ENCODE results near the gene HOXA9.

Gene HOXA9

DNA sequence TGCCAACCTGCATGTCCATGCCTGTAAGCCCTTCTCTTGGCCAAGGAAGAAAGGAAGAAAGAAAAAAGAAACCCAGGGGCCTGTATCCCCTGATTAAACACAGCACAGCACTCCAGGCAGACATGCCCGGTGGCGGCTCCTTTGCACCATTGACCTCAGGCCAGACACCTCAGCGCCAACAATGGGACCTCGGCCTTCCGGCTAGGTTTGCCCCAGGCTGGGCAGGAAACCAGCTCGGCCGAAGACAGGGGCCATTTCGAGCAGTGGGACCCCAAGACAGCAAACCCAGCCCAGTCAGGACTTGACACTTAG is 5.9 kb upstream of the HOXA9 start:
- no peak for DNase-seq (ENCODE audit: low spot score)
- H3K23ac ChIP-seq (ENCODE audit: low read depth, low read length, poor library complexity) = no peak overlapping the region
- no peak overlapping the region for H2AK5ac ChIP-seq (ENCODE audit: low read depth, low read length)
- no peaks in the 10 kb centered on the region for H3K4me1 ChIP-seq (ENCODE audit: control insufficient read depth in 2 of 2, insufficient read depth in 1 of 2, low read depth in 1 of 2, low read length in 2 of 2)
- peaks cover 84 to 99% (median 94%) of the 10 kb centered on the region in 3 experiments for H3K27me3 ChIP-seq (ENCODE audit: control insufficient read depth in 3 of 3, insufficient read depth in 3 of 3, low read depth in 1 of 3, low read length in 3 of 3)
- H3K18ac ChIP-seq (ENCODE audit: low read length) = no peak overlapping the region
- H4K8ac ChIP-seq (ENCODE audit: low read depth, low read length) = no peak overlapping the region
- no peak overlapping the region for H3K4me3 ChIP-seq (ENCODE audit: low read length in 2 of 2)
- no peak overlapping the region for H2BK5ac ChIP-seq (ENCODE audit: low read length)
- H3K4me2 ChIP-seq (ENCODE audit: insufficient read depth, low read length, poor library complexity, severe bottlenecking) = no peak overlapping the region
- no peak overlapping the region for H3K14ac ChIP-seq (ENCODE audit: low read length)
- no peaks in the 10 kb centered on the region for H3K79me1 ChIP-seq (ENCODE audit: low read depth, low read length)
- no peak overlapping the region for H2BK12ac ChIP-seq (ENCODE audit: low read length)
- H3K36me3 ChIP-seq (replicated peaks in 1 of 2; ENCODE audit: control insufficient read depth in 2 of 2, insufficient read depth in 2 of 2, low read length in 2 of 2) = no peaks in the 10 kb centered on the region
- H4K91ac ChIP-seq (ENCODE audit: low read depth, low read length, poor library complexity) = no peak overlapping the region
- no peak overlapping the region for H3K27ac ChIP-seq (replicated peaks; ENCODE audit: low read length)
- WGBS, 2 donors (ENCODE audit: extremely low coverage in 2 of 2, insufficient read length in 2 of 2, insufficient replicate concordance in 1 of 2) = no CpG with 5 or more reads among the region's 8 CpGs
- no peak overlapping the region for H3K4ac ChIP-seq (ENCODE audit: low read length)
- H2BK120ac ChIP-seq (ENCODE audit: low read depth, low read length) = no peak overlapping the region
- H2BK15ac ChIP-seq (ENCODE audit: low read length) = no peak overlapping the region
- H3K9me3 ChIP-seq (replicated peaks in 1 of 2; ENCODE audit: control insufficient read depth in 2 of 2, insufficient read depth in 1 of 2, low read depth in 1 of 2, low read length in 2 of 2) = peaks cover 0 to 14% of the 10 kb centered on the region in 2 donors
- H2AFZ ChIP-seq (ENCODE audit: low read length) = no peak overlapping the region
- no peak overlapping the region for H3K9ac ChIP-seq (ENCODE audit: low read depth, low read length, poor library complexity)

DNA sequence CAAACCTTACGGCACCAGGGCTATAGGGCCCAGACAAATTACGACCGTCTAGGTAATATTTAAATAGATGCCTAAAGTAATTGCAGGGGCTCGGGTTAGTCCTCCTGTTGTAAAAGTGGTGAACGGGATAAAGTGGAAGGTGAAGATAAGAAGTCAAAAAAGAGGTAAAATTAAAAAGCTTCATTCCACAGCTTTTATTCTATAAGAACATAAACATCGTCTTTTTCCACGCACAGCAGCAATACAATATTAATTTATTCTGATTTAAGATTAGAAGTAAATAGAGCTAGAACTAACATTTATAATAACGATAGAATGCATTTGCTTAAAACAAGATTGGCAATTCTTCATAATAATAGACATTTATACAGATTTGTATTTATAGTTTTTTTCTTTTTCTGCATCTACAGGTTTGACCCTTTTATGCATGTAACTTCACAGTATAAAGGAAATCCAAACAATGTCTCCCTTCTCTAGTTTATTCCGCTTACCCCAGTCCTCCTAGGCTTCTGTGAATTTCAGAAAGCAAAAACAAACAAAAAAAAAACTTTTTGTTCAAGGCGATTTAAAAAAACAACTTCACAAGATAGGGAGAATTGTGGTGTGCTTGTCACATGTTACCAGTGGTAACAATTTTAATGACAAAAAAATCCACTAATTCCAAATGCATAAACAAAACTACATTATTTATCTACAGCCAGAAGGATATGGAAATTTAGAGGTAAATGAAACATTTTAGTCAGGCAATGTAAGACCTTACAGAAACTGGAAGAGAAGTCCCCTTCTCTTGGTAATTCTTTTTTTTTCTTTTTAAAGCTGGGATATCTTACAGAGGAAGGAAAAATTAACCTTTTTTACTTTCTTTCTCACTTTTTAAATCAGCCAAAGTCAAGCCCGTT is 5.3 kb upstream of the HOXA9 start:
- H3K79me1 ChIP-seq (ENCODE audit: low read depth, low read length) = no peaks in the 10 kb centered on the region
- no peak overlapping the region for H2AFZ ChIP-seq (ENCODE audit: low read length)
- no peaks in the 10 kb centered on the region for H3K4me1 ChIP-seq (ENCODE audit: control insufficient read depth in 2 of 2, insufficient read depth in 1 of 2, low read depth in 1 of 2, low read length in 2 of 2)
- H3K4me3 ChIP-seq (ENCODE audit: low read length in 2 of 2) = no peak overlapping the region
- H2BK120ac ChIP-seq (ENCODE audit: low read depth, low read length) = no peak overlapping the region
- no CpG with 5 or more reads among the region's 11 CpGs for WGBS, 2 donors (ENCODE audit: extremely low coverage in 2 of 2, insufficient read length in 2 of 2, insufficient replicate concordance in 1 of 2)
- H3K36me3 ChIP-seq (replicated peaks in 1 of 2; ENCODE audit: control insufficient read depth in 2 of 2, insufficient read depth in 2 of 2, low read length in 2 of 2) = no peaks in the 10 kb centered on the region
- H4K91ac ChIP-seq (ENCODE audit: low read depth, low read length, poor library complexity) = no peak overlapping the region
- peaks cover 86 to 99% (median 94%) of the 10 kb centered on the region in 3 experiments for H3K27me3 ChIP-seq (ENCODE audit: control insufficient read depth in 3 of 3, insufficient read depth in 3 of 3, low read depth in 1 of 3, low read length in 3 of 3)
- no peak overlapping the region for H3K18ac ChIP-seq (ENCODE audit: low read length)
- H3K9ac ChIP-seq (ENCODE audit: low read depth, low read length, poor library complexity) = no peak overlapping the region
- no peak overlapping the region for H3K4ac ChIP-seq (ENCODE audit: low read length)
- no peak overlapping the region for H2BK5ac ChIP-seq (ENCODE audit: low read length)
- H2BK12ac ChIP-seq (ENCODE audit: low read length) = no peak overlapping the region
- no peak overlapping the region for H4K8ac ChIP-seq (ENCODE audit: low read depth, low read length)
- H3K4me2 ChIP-seq (ENCODE audit: insufficient read depth, low read length, poor library complexity, severe bottlenecking) = no peak overlapping the region
- no peak overlapping the region for H3K27ac ChIP-seq (replicated peaks; ENCODE audit: low read length)
- H3K23ac ChIP-seq (ENCODE audit: low read depth, low read length, poor library complexity) = no peak overlapping the region
- H2AK5ac ChIP-seq (ENCODE audit: low read depth, low read length) = no peak overlapping the region
- DNase-seq (ENCODE audit: low spot score) = no peak
- no peak overlapping the region for H2BK15ac ChIP-seq (ENCODE audit: low read length)
- no peak overlapping the region for H3K14ac ChIP-seq (ENCODE audit: low read length)
- peaks cover 0 to 18% of the 10 kb centered on the region in 2 donors for H3K9me3 ChIP-seq (replicated peaks in 1 of 2; ENCODE audit: control insufficient read depth in 2 of 2, insufficient read depth in 1 of 2, low read depth in 1 of 2, low read length in 2 of 2)

DNA sequence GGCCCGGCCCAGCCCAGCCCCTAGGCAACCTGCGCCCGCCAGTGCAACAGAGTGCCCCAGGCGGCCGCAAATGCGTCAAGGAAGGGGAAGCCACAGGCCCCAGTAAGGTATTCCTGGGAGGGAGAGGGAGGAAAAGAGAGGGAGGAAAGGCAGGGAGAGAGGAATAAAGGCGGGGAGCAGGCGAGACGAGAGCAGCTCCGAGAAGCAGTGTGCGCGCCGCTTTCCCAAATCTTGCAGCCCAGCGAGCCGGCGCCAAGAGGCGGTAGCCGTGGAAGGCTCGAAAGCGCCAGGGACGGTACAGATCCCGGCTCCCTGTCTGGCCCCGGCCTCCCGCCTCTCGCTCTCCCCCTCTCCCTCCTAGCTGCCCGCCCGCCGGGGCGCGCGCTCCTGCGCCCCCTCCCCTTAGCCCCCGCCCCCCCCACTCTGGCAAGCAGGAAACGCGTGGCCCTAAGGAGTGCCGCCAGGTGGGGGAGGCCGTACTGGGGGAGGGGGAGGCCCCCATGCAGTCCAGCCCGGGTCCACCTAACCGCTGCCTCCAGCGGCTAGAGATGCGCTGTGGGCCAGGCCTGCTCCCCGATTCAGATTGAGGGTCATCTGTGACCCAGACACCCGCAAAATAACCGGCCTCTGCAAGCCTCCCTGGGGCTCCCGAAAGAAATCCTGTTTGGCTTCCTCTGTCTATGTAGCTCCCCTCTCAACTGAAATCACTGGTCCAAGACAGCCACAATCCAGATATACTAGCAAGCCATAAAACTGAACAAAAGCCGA is 4.5 kb upstream of the HOXA9 start:
- Histone ChIP-seq H3K27me3 (ENCODE audit: control insufficient read depth in 3 of 3, insufficient read depth in 3 of 3, low read depth in 1 of 3, low read length in 3 of 3) (peaks cover 87 to 99% (median 94%) of the 10 kb centered on the region in 3 experiments), H3K79me1 (ENCODE audit: low read depth, low read length) (no peaks in the 10 kb centered on the region), H3K27ac (replicated peaks; ENCODE audit: low read length) (no peak overlapping the region), H3K36me3 (replicated peaks in 1 of 2; ENCODE audit: control insufficient read depth in 2 of 2, insufficient read depth in 2 of 2, low read length in 2 of 2) (no peaks in the 10 kb centered on the region), H3K4me2 (ENCODE audit: insufficient read depth, low read length, poor library complexity, severe bottlenecking) (peak overlapping the region; percentile 11), H3K18ac (ENCODE audit: low read length) (no peak overlapping the region), H2AFZ (ENCODE audit: low read length) (peak overlapping the region; percentile 76), H3K23ac (ENCODE audit: low read depth, low read length, poor library complexity) (no peak overlapping the region), H3K9me3 (replicated peaks in 1 of 2; ENCODE audit: control insufficient read depth in 2 of 2, insufficient read depth in 1 of 2, low read depth in 1 of 2, low read length in 2 of 2) (peaks cover 0 to 24% of the 10 kb centered on the region in 2 donors), H3K14ac (ENCODE audit: low read length) (peak overlapping the region; percentile 82), H2BK120ac (ENCODE audit: low read depth, low read length) (no peak overlapping the region), H2BK5ac (ENCODE audit: low read length) (no peak overlapping the region), H2BK15ac (ENCODE audit: low read length) (no peak overlapping the region), H2BK12ac (ENCODE audit: low read length) (no peak overlapping the region), H4K8ac (ENCODE audit: low read depth, low read length) (no peak overlapping the region), H4K91ac (ENCODE audit: low read depth, low read length, poor library complexity) (no peak overlapping the region), H3K9ac (ENCODE audit: low read depth, low read length, poor library complexity) (no peak overlapping the region), H3K4me1 (ENCODE audit: control insufficient read depth in 2 of 2, insufficient read depth in 1 of 2, low read depth in 1 of 2, low read length in 2 of 2) (no peaks in the 10 kb centered on the region), H3K4me3 (ENCODE audit: low read length in 2 of 2) (no peak overlapping the region), H3K4ac (ENCODE audit: low read length) (no peak overlapping the region), H2AK5ac (ENCODE audit: low read depth, low read length) (no peak overlapping the region)
- no CpG with 5 or more reads among the region's 46 CpGs for WGBS, 2 donors (ENCODE audit: extremely low coverage in 2 of 2, insufficient read length in 2 of 2, insufficient replicate concordance in 1 of 2)
- DNase-seq (ENCODE audit: low spot score) = no peak

DNA sequence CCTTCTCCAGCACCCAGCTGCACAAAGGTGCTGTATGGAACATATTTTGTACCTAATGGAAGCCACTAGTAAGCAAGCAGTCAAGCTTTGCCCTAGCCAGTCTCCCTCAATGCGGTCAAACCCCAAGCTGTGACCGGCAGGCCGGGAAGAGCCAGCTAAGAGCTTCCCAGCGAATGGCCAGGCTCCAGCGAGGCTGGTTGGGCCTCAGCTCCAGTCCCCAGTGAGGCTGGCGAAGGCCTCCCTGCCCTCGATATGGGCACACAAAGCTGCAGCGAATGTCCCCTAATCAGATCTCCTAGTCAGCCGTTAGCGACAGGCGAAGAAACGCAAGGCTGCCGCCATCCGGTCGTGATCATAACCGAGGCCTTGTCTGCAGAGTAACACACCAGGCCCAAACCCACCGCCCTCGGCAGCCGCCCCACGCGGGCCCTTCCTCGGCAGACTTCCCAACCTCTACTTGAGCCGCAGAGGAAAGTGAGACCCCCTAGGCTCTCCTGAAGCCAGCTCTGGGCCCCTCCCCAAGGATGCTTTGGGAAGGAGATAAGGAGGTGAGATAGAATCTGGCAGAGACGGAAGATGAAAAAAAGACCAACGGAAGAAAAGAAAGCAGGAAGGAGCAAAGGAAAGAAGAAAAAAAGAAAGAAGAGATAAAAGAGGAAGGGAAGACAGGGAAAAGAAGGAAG is 3.1 kb upstream of the HOXA9 start:
- H3K4me2 ChIP-seq (ENCODE audit: insufficient read depth, low read length, poor library complexity, severe bottlenecking) = no peak overlapping the region
- no peaks in the 10 kb centered on the region for H3K36me3 ChIP-seq (replicated peaks in 1 of 2; ENCODE audit: control insufficient read depth in 2 of 2, insufficient read depth in 2 of 2, low read length in 2 of 2)
- no peak overlapping the region for H2BK15ac ChIP-seq (ENCODE audit: low read length)
- no peak overlapping the region for H3K4ac ChIP-seq (ENCODE audit: low read length)
- no peak overlapping the region for H3K18ac ChIP-seq (ENCODE audit: low read length)
- H2BK12ac ChIP-seq (ENCODE audit: low read length) = no peak overlapping the region
- H3K27ac ChIP-seq (replicated peaks; ENCODE audit: low read length) = no peak overlapping the region
- H4K8ac ChIP-seq (ENCODE audit: low read depth, low read length) = no peak overlapping the region
- DNase-seq (ENCODE audit: low spot score) = no peak
- H3K79me1 ChIP-seq (ENCODE audit: low read depth, low read length) = no peaks in the 10 kb centered on the region
- no CpG with 5 or more reads among the region's 25 CpGs for WGBS, 2 donors (ENCODE audit: extremely low coverage in 2 of 2, insufficient read length in 2 of 2, insufficient replicate concordance in 1 of 2)
- H3K9ac ChIP-seq (ENCODE audit: low read depth, low read length, poor library complexity) = no peak overlapping the region
- H3K27me3 ChIP-seq (ENCODE audit: control insufficient read depth in 3 of 3, insufficient read depth in 3 of 3, low read depth in 1 of 3, low read length in 3 of 3) = peaks cover 87 to 99% (median 94%) of the 10 kb centered on the region in 3 experiments
- peaks cover 0 to 29% of the 10 kb centered on the region in 2 donors for H3K9me3 ChIP-seq (replicated peaks in 1 of 2; ENCODE audit: control insufficient read depth in 2 of 2, insufficient read depth in 1 of 2, low read depth in 1 of 2, low read length in 2 of 2)
- no peak overlapping the region for H3K4me3 ChIP-seq (ENCODE audit: low read length in 2 of 2)
- H3K4me1 ChIP-seq (ENCODE audit: control insufficient read depth in 2 of 2, insufficient read depth in 1 of 2, low read depth in 1 of 2, low read length in 2 of 2) = no peaks in the 10 kb centered on the region
- no peak overlapping the region for H2AK5ac ChIP-seq (ENCODE audit: low read depth, low read length)
- H2AFZ ChIP-seq (ENCODE audit: low read length) = no peak overlapping the region
- H2BK5ac ChIP-seq (ENCODE audit: low read length) = no peak overlapping the region
- H2BK120ac ChIP-seq (ENCODE audit: low read depth, low read length) = no peak overlapping the region
- H3K23ac ChIP-seq (ENCODE audit: low read depth, low read length, poor library complexity) = no peak overlapping the region
- no peak overlapping the region for H3K14ac ChIP-seq (ENCODE audit: low read length)
- no peak overlapping the region for H4K91ac ChIP-seq (ENCODE audit: low read depth, low read length, poor library complexity)
